HEK293 (cell line): ENCODE measurements around the gene HLA-DMA.
A peak's percentile ranks its signal among the peaks of the same experiment; 100 is the strongest.

ENCODE experiments used
- BCL11A ChIP-seq: fragments of 450-650 bp; formaldehyde crosslinking; IDR thresholded peaks from 2 replicates; pipeline ENCODE4 v1.5.1; 2016; ENCODE audit warnings: low read depth, missing biosample characterization, missing genetic modification characterization
- IKZF3 ChIP-seq: fragments of 450-650 bp; IDR thresholded peaks from 2 replicates; pipeline ENCODE4 v1.5.0; 2018; ENCODE audit warnings: missing biosample characterization, mild to moderate bottlenecking, missing genetic modification characterization, moderate library complexity
- INSM2 ChIP-seq: fragments of 450-650 bp; formaldehyde crosslinking; IDR thresholded peaks from 2 replicates; pipeline ENCODE4 v1.5.1; 2016; ENCODE audit warnings: missing biosample characterization, missing genetic modification characterization
- KLF9 ChIP-seq: fragments of 450-650 bp; formaldehyde crosslinking; IDR thresholded peaks from 2 replicates; pipeline ENCODE4 v1.5.1; 2016; ENCODE audit warnings: missing biosample characterization, missing genetic modification characterization, low read depth
- PRDM10 ChIP-seq: fragments of 450-650 bp; formaldehyde crosslinking; IDR thresholded peaks from 2 replicates; pipeline ENCODE4 v1.5.1; 2016; ENCODE audit warnings: missing biosample characterization, missing genetic modification characterization
- PRDM4 ChIP-seq: fragments of 450-650 bp; formaldehyde crosslinking; IDR thresholded peaks from 2 replicates; pipeline ENCODE4 v1.5.1; 2017; ENCODE audit warnings: missing biosample characterization, missing genetic modification characterization
- RBAK ChIP-seq: fragments of 450-650 bp; formaldehyde crosslinking; IDR thresholded peaks from 2 replicates; pipeline ENCODE4 v1.5.1; 2016; ENCODE audit warnings: missing biosample characterization, missing genetic modification characterization
- SETDB1 ChIP-seq: IDR thresholded peaks from one replicate; pipeline ENCODE4 v1.6.1; 2017; ENCODE audit warnings: mild to moderate bottlenecking, low read length, moderate library complexity, mixed read lengths; ENCODE audit not compliant: insufficient read length
- SP3 ChIP-seq: fragments of 450-650 bp; formaldehyde crosslinking; IDR thresholded peaks from 2 replicates; pipeline ENCODE4 v1.5.1; 2016; ENCODE audit warnings: missing biosample characterization, missing genetic modification characterization
- SP7 ChIP-seq: fragments of 450-650 bp; formaldehyde crosslinking; IDR thresholded peaks from 2 replicates; pipeline ENCODE4 v1.5.1; 2016; ENCODE audit warnings: missing biosample characterization, missing genetic modification characterization
- WT1 ChIP-seq: fragments of 450-650 bp; formaldehyde crosslinking; IDR thresholded peaks from 2 replicates; pipeline ENCODE4 v1.5.1; 2016; ENCODE audit warnings: missing biosample characterization, missing genetic modification characterization
- ZBTB10 ChIP-seq: fragments of 450-650 bp; formaldehyde crosslinking; IDR thresholded peaks from 2 replicates; pipeline ENCODE4 v1.5.1; 2016; ENCODE audit warnings: missing biosample characterization, missing genetic modification characterization
- ZFP41 ChIP-seq: fragments of 450-650 bp; formaldehyde crosslinking; IDR thresholded peaks from 2 replicates; pipeline ENCODE4 v1.5.1; 2016; ENCODE audit warnings: missing biosample characterization, missing genetic modification characterization, borderline replicate concordance
- ZNF121 ChIP-seq: fragments of 450-650 bp; formaldehyde crosslinking; IDR thresholded peaks from 2 replicates; pipeline ENCODE4 v1.5.1; 2016; ENCODE audit warnings: missing biosample characterization, missing genetic modification characterization
- ZNF169 ChIP-seq: fragments of 450-650 bp; formaldehyde crosslinking; IDR thresholded peaks from 2 replicates; pipeline ENCODE4 v1.5.1; 2016; ENCODE audit warnings: missing biosample characterization, missing genetic modification characterization
- ZNF248 ChIP-seq: fragments of 450-650 bp; formaldehyde crosslinking; IDR thresholded peaks from 2 replicates; pipeline ENCODE4 v1.5.1; 2017; ENCODE audit warnings: missing biosample characterization, missing genetic modification characterization
- ZNF354C ChIP-seq: fragments of 450-650 bp; formaldehyde crosslinking; IDR thresholded peaks from 2 replicates; pipeline ENCODE4 v1.5.1; 2016; ENCODE audit warnings: missing biosample characterization, missing genetic modification characterization, low read depth, borderline replicate concordance
- ZNF404 ChIP-seq: fragments of 450-650 bp; formaldehyde crosslinking; IDR thresholded peaks from 2 replicates; pipeline ENCODE4 v1.5.1; 2017; ENCODE audit warnings: missing biosample characterization, missing genetic modification characterization
- ZNF529 ChIP-seq: fragments of 450-650 bp; formaldehyde crosslinking; IDR thresholded peaks from 2 replicates; pipeline ENCODE4 v1.5.1; 2017; ENCODE audit warnings: missing genetic modification characterization, missing biosample characterization; ENCODE audit not compliant: insufficient replicate concordance
- ZNF530 ChIP-seq: fragments of 450-650 bp; formaldehyde crosslinking; IDR thresholded peaks from 2 replicates; pipeline ENCODE4 v1.5.1; 2016; ENCODE audit warnings: low read depth, missing biosample characterization, missing genetic modification characterization
- ZNF580 ChIP-seq: fragments of 450-650 bp; formaldehyde crosslinking; IDR thresholded peaks from 2 replicates; pipeline ENCODE4 v1.5.1; 2016; ENCODE audit warnings: missing biosample characterization, missing genetic modification characterization
- ZNF596 ChIP-seq: fragments of 450-650 bp; IDR thresholded peaks from 2 replicates; pipeline ENCODE4 v1.5.0; 2018; ENCODE audit warnings: missing biosample characterization, mild to moderate bottlenecking, missing genetic modification characterization, moderate library complexity
- ZNF621 ChIP-seq: fragments of 450-650 bp; formaldehyde crosslinking; IDR thresholded peaks from 2 replicates; pipeline ENCODE4 v1.5.1; 2017; ENCODE audit warnings: missing biosample characterization, missing genetic modification characterization
- ZNF639 ChIP-seq: fragments of 450-650 bp; formaldehyde crosslinking; IDR thresholded peaks from 2 replicates; pipeline ENCODE4 v1.5.1; 2016; ENCODE audit warnings: missing biosample characterization, missing genetic modification characterization
- ZNF664 ChIP-seq: fragments of 450-650 bp; formaldehyde crosslinking; IDR thresholded peaks from 2 replicates; pipeline ENCODE4 v1.5.1; 2016; ENCODE audit warnings: missing biosample characterization, missing genetic modification characterization
- ZNF768 ChIP-seq: fragments of 450-650 bp; formaldehyde crosslinking; IDR thresholded peaks from 2 replicates; pipeline ENCODE4 v1.5.1; 2018; ENCODE audit warnings: missing biosample characterization, mild to moderate bottlenecking, missing genetic modification characterization
- ZSCAN23 ChIP-seq: fragments of 450-650 bp; formaldehyde crosslinking; IDR thresholded peaks from 2 replicates; pipeline ENCODE4 v1.5.1; 2016; ENCODE audit warnings: missing biosample characterization, missing genetic modification characterization
- ZSCAN5A ChIP-seq: fragments of 450-650 bp; formaldehyde crosslinking; IDR thresholded peaks from 2 replicates; pipeline ENCODE4 v1.5.1; 2016; ENCODE audit warnings: missing biosample characterization, missing genetic modification characterization

HLA-DMA gene

GRCh38 chr6:32971242-32971580 lies 18.3 kb upstream of the HLA-DMA start (continued):
- no peak for TF ChIP-seq ZNF530 (tag by site-specific recombination)
- TF ChIP-seq ZSCAN5A (tag by site-specific recombination): no peak
- TF ChIP-seq PRDM10 (tag by site-specific recombination): no peak
- 0 out of 2 replicates have a peak, but pooled peaks have one; percentile 39 for TF ChIP-seq ZNF404 (tag by site-specific recombination)
- no peak for TF ChIP-seq SETDB1
- TF ChIP-seq IKZF3 (tag by site-specific recombination): no peak
- no peak for TF ChIP-seq ZFP41 (tag by site-specific recombination)
- TF ChIP-seq PRDM4: no peak; the same call in 1 of the 2 replicates
- no peak for TF ChIP-seq ZNF169 (tag by site-specific recombination)
- TF ChIP-seq ZNF664: no peak
- TF ChIP-seq BCL11A: no peak
- no peak for TF ChIP-seq KLF9 (tag by site-specific recombination)
- TF ChIP-seq INSM2 (tag by site-specific recombination): no peak
- 0 out of 2 replicates have a peak, but pooled peaks have one; percentile 47 for TF ChIP-seq ZNF580 (tag by site-specific recombination)
- TF ChIP-seq ZNF621 (tag by site-specific recombination): no peak
- TF ChIP-seq ZNF768 (tag by site-specific recombination): no peak
- TF ChIP-seq ZNF529 (tag by site-specific recombination): no peak
- 0 out of 2 replicates have a peak, but pooled peaks have one; percentile 17 for TF ChIP-seq RBAK
- TF ChIP-seq ZNF121 (tag by site-specific recombination): no peak; the same call in 1 of the 2 replicates
- TF ChIP-seq SP7: no peak
- TF ChIP-seq ZNF596 (tag by site-specific recombination): no peak
- TF ChIP-seq ZNF354C: no peak
- 0 out of 2 replicates have a peak, but pooled peaks have one; percentile 79 for TF ChIP-seq ZNF639 (tag by site-specific recombination)
- TF ChIP-seq ZNF248 (tag by site-specific recombination): no peak
- no peak for TF ChIP-seq WT1
- TF ChIP-seq ZSCAN23 (tag by site-specific recombination): 0 out of 2 replicates have a peak, but pooled peaks have one; percentile 57
- TF ChIP-seq SP3 (tag by site-specific recombination): no peak
- no peak; the same call in 1 of the 2 replicates for TF ChIP-seq ZBTB10 (tag by site-specific recombination)
